GM23338 (cell line): ENCODE results near the gene CIAO1. TPM values are rescaled to one million over a fixed set of nuclear protein-coding genes. Genes with fewer than 3 reads are reported as not detected.

Experiments
- ATAC-seq: fragments of 200-7000 bp; cut with Tn5 transposase; 3 replicates; pipeline ENCODE4 v1.9.1; 2020
- DNase-seq: peaks from one replicate; pipeline ENCODE4 v3.0.0-alpha.2; 2015; ENCODE audit warnings: low spot score
- H2AFZ ChIP-seq: fragments of 200-600 bp; sonication (generic); 2 replicates; pipeline ENCODE4 v1.8.0; 2016; ENCODE audit warnings: antibody characterized with exemption, mild to moderate bottlenecking, moderate library complexity
- H3F3A ChIP-seq: fragments of 200-600 bp; sonication (generic); replicated peaks from 2 replicates; pipeline ENCODE4 v1.8.0; 2017; ENCODE audit warnings: antibody characterized with exemption, mixed run types, low read depth
- H3K27ac ChIP-seq: fragments of 200-600 bp; sonication (generic); 2 replicates; pipeline ENCODE4 v1.6.1; 2016; ENCODE audit warnings: low read depth
- H3K27me3 ChIP-seq: fragments of 200-600 bp; sonication (generic); 2 replicates; pipeline ENCODE4 v1.8.0; 2016; ENCODE audit warnings: mild to moderate bottlenecking, mixed run types, moderate library complexity; ENCODE audit not compliant: insufficient read depth
- H3K36me3 ChIP-seq: fragments of 200-600 bp; sonication (generic); 2 replicates; pipeline ENCODE4 v1.8.0; 2016; ENCODE audit warnings: mild to moderate bottlenecking; ENCODE audit not compliant: insufficient read depth
- H3K4me1 ChIP-seq: fragments of 200-600 bp; sonication (generic); 2 replicates; pipeline ENCODE4 v1.8.0; 2016; ENCODE audit warnings: mild to moderate bottlenecking, moderate library complexity; ENCODE audit not compliant: insufficient read depth
- H3K4me2 ChIP-seq: fragments of 200-600 bp; sonication (generic); 2 replicates; pipeline ENCODE4 v1.7.1; 2017; ENCODE audit warnings: mixed run types
- H3K4me3 ChIP-seq: fragments of 200-600 bp; sonication (generic); 2 replicates; pipeline ENCODE4 v1.6.1; 2016; ENCODE audit warnings: mixed run types
- H3K79me2 ChIP-seq: fragments of 200-600 bp; sonication (generic); replicated peaks from 2 replicates; pipeline ENCODE4 v1.8.0; 2017; ENCODE audit warnings: mild to moderate bottlenecking; ENCODE audit not compliant: insufficient read depth
- H3K9me2 ChIP-seq: fragments of 200-600 bp; sonication (generic); 2 replicates; pipeline ENCODE4 v1.8.0; 2017; ENCODE audit not compliant: insufficient read depth
- H4K20me1 ChIP-seq: fragments of 200-600 bp; sonication (generic); replicated peaks from 2 replicates; pipeline ENCODE4 v1.8.0; 2017; ENCODE audit warnings: mild to moderate bottlenecking; ENCODE audit not compliant: insufficient read depth
- H3K27ac Mint-ChIP-seq: 2 replicates; pipeline ENCODE4 v1.8.0; 2020; ENCODE audit warnings: inconsistent platforms, mild to moderate bottlenecking, moderate library complexity, mixed read lengths
- H3K27me3 Mint-ChIP-seq: 3 replicates; pipeline ENCODE4 v1.8.0; 2022; ENCODE audit warnings: low read depth, mild to moderate bottlenecking, moderate library complexity, mixed read lengths, inconsistent platforms; ENCODE audit not compliant: insufficient read depth, poor library complexity
- H3K36me3 Mint-ChIP-seq: 3 replicates; pipeline ENCODE4 v1.8.0; 2021; ENCODE audit warnings: low read depth, mild to moderate bottlenecking, inconsistent platforms, moderate library complexity, mixed read lengths
- H3K4me1 Mint-ChIP-seq: 3 replicates; pipeline ENCODE4 v1.8.0; 2020; ENCODE audit warnings: mild to moderate bottlenecking, inconsistent platforms, mixed read lengths
- H3K4me3 Mint-ChIP-seq: 3 replicates; pipeline ENCODE4 v1.8.0; 2021; ENCODE audit warnings: moderate library complexity, mild to moderate bottlenecking, inconsistent platforms, mixed read lengths
- H3K9me3 Mint-ChIP-seq: 3 replicates; pipeline ENCODE4 v1.8.0; 2020; ENCODE audit warnings: moderate library complexity, mild to moderate bottlenecking, inconsistent platforms, mixed read lengths
- EZH2 ChIP-seq: fragments of 200-600 bp; sonication (generic); IDR thresholded peaks from one replicate; pipeline ENCODE4 v1.8.0; 2017; ENCODE audit warnings: antibody characterized with exemption, mild to moderate bottlenecking, low read depth; ENCODE audit not compliant: unreplicated experiment
- EZH2phosphoT487 ChIP-seq: fragments of 200-600 bp; sonication (generic); IDR thresholded peaks from one replicate; pipeline ENCODE4 v1.8.1; 2018; ENCODE audit warnings: antibody characterized with exemption; ENCODE audit not compliant: unreplicated experiment
- JUNB ChIP-seq: IDR thresholded peaks from one replicate; pipeline ENCODE4 v1.6.1; 2016; ENCODE audit warnings: antibody characterized with exemption; ENCODE audit not compliant: unreplicated experiment
- NANOG ChIP-seq: IDR thresholded peaks from 2 replicates; pipeline ENCODE4 v1.6.1; 2016; ENCODE audit warnings: antibody characterized with exemption, borderline replicate concordance
- REST ChIP-seq: IDR thresholded peaks from one replicate; pipeline ENCODE4 v1.6.1; 2018; ENCODE audit warnings: antibody characterized with exemption; ENCODE audit not compliant: unreplicated experiment
- STAT1 ChIP-seq: IDR thresholded peaks from one replicate; pipeline ENCODE4 v1.6.1; 2016; ENCODE audit warnings: antibody characterized with exemption; ENCODE audit not compliant: unreplicated experiment
- ZNF114 ChIP-seq: fragments of 250-450 bp; sonication (Bioruptor Pico); IDR thresholded peaks from 2 replicates; pipeline ENCODE4 v1.5.0; 2020; ENCODE audit warnings: mild to moderate bottlenecking, moderate library complexity
- ZNF331 ChIP-seq: fragments of 250-450 bp; sonication (Bioruptor Pico); IDR thresholded peaks from 2 replicates; pipeline ENCODE4 v1.5.0; 2020; ENCODE audit warnings: low read depth, mild to moderate bottlenecking, moderate library complexity
- polyA plus RNA-seq: library from polyadenylated mRNA; unstranded; fragments of >200 nt; fragmentation: Nextera tagmentation; extraction: Ambion mirVana; gene quantifications from 2 replicates; pipeline ENCODE4 v1.2.1, GENCODE V29; 2016
- total RNA-seq: library from RNA; depleted of rRNA; stranded (reverse); fragments of >200 nt; shearing (Covaris generic); gene quantifications from 2 replicates; pipeline ENCODE4 v1.2.3, GENCODE V29; 2014
- TF ChIP-seq, protein P1 (sequence below), 2 experiments: fragments of 200-600 bp in 1 of 2; sonication (generic) in 1 of 2; conservative IDR thresholded peaks; 2 replicates each; pipeline versions ENCODE4 v1.5.1 to v1.6.1; 2016 to 2017; ENCODE audit warnings: antibody characterized with exemption in 2 of 2, low read depth in 2 of 2, mild to moderate bottlenecking in 2 of 2, moderate library complexity in 1 of 2
- TF ChIP-seq, protein P2 (sequence below): fragments of 250-450 bp; sonication (Bioruptor Pico); IDR thresholded peaks from 2 replicates; pipeline ENCODE4 v1.5.0; 2020; ENCODE audit warnings: mild to moderate bottlenecking, moderate library complexity

Gene CIAO1
- total and polyA plus RNA-seq, 2 experiments from 2014 or later, result 48.8 to 119 TPM

DNA sequence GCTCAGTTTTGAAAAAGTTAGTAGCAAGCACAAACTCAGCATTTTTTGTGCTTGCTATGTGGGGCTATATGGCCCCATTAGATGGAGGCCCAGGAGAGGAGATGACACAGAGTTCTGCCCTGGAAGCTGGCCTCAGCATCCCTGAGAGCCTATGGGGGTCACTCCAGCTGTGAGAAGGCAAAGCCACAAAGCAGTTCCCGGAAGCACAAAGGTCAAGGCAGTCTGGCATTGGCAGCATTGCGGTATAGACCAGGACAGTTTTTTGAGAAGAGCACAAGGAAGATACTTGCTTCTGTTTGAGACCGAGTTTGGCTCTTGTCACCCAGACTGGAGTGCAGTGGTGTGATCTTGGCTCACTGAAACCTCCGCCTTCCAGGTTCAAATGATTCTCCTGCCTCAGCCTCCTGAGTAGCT, 51.6 kb downstream of the CIAO1 start:
- Histone ChIP-seq H3K79me2 (no peaks in the 10 kb centered on the region), H3K4me2 (no peak overlapping the region), H3K27me3 (peaks cover 41% of the 10 kb centered on the region), H2AFZ (no peak overlapping the region), H3K27ac (no peak overlapping the region), H3K4me3 (no peak overlapping the region), H3K4me1 (0 out of 2 replicates have a peak, but pooled peaks cover 8% of the 10 kb centered on the region), H4K20me1 (no peaks in the 10 kb centered on the region), H3F3A (peaks cover 8% of the 10 kb centered on the region; the same call in 1 of the 2 replicates), H3K36me3 (no peaks in the 10 kb centered on the region; the same call in 1 of the 2 replicates), H3K9me2 (no peaks in the 10 kb centered on the region)
- TF ChIP-seq JUNB (no peak), STAT1 (no peak), EZH2 (no peak)
- DNase-seq (no peak), ATAC-seq (no peak)
- H3K9me3 Mint-ChIP-seq, result no peaks in the 10 kb centered on the region; the same call in 2 of the 3 replicates
- H3K36me3 Mint-ChIP-seq, result no peaks in the 10 kb centered on the region
- H3K27ac Mint-ChIP-seq, result no peak overlapping the region
- H3K4me1 Mint-ChIP-seq, result peaks cover 7% of the 10 kb centered on the region; the same call in 2 of the 3 replicates
- peaks cover 33% of the 10 kb centered on the region for H3K27me3 Mint-ChIP-seq
- H3K4me3 Mint-ChIP-seq, result no peak overlapping the region

GRCh38 chr2:96318723-96319122, 52.7 kb downstream of the CIAO1 start:
- no peaks in the 10 kb centered on the region; the same call in 1 of the 2 replicates for H3K36me3 ChIP-seq
- no peaks in the 10 kb centered on the region for H3K9me2 ChIP-seq
- H3K9me3 Mint-ChIP-seq, result no peaks in the 10 kb centered on the region; the same call in 2 of the 3 replicates
- 0 out of 2 replicates have a peak, but pooled peaks cover 8% of the 10 kb centered on the region for H3K4me1 ChIP-seq
- no peak overlapping the region for H3K4me3 ChIP-seq
- no peak overlapping the region for H3K27ac Mint-ChIP-seq
- H3K79me2 ChIP-seq, result no peaks in the 10 kb centered on the region
- TF ChIP-seq NANOG (no peak), EZH2phosphoT487 (no peak), ZNF114 (CRISPR knock-in tag) (no peak), JUNB (no peak), EZH2 (no peak), ZNF331 (no peak), STAT1 (no peak), REST (no peak)
- TF ChIP-seq, protein P1, sequence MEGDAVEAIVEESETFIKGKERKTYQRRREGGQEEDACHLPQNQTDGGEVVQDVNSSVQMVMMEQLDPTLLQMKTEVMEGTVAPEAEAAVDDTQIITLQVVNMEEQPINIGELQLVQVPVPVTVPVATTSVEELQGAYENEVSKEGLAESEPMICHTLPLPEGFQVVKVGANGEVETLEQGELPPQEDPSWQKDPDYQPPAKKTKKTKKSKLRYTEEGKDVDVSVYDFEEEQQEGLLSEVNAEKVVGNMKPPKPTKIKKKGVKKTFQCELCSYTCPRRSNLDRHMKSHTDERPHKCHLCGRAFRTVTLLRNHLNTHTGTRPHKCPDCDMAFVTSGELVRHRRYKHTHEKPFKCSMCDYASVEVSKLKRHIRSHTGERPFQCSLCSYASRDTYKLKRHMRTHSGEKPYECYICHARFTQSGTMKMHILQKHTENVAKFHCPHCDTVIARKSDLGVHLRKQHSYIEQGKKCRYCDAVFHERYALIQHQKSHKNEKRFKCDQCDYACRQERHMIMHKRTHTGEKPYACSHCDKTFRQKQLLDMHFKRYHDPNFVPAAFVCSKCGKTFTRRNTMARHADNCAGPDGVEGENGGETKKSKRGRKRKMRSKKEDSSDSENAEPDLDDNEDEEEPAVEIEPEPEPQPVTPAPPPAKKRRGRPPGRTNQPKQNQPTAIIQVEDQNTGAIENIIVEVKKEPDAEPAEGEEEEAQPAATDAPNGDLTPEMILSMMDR (conservative IDR thresholded peaks at IDR 0.05; ENCODE audit: low read depth in 2 of 2), result no peak
- TF ChIP-seq, protein P2, sequence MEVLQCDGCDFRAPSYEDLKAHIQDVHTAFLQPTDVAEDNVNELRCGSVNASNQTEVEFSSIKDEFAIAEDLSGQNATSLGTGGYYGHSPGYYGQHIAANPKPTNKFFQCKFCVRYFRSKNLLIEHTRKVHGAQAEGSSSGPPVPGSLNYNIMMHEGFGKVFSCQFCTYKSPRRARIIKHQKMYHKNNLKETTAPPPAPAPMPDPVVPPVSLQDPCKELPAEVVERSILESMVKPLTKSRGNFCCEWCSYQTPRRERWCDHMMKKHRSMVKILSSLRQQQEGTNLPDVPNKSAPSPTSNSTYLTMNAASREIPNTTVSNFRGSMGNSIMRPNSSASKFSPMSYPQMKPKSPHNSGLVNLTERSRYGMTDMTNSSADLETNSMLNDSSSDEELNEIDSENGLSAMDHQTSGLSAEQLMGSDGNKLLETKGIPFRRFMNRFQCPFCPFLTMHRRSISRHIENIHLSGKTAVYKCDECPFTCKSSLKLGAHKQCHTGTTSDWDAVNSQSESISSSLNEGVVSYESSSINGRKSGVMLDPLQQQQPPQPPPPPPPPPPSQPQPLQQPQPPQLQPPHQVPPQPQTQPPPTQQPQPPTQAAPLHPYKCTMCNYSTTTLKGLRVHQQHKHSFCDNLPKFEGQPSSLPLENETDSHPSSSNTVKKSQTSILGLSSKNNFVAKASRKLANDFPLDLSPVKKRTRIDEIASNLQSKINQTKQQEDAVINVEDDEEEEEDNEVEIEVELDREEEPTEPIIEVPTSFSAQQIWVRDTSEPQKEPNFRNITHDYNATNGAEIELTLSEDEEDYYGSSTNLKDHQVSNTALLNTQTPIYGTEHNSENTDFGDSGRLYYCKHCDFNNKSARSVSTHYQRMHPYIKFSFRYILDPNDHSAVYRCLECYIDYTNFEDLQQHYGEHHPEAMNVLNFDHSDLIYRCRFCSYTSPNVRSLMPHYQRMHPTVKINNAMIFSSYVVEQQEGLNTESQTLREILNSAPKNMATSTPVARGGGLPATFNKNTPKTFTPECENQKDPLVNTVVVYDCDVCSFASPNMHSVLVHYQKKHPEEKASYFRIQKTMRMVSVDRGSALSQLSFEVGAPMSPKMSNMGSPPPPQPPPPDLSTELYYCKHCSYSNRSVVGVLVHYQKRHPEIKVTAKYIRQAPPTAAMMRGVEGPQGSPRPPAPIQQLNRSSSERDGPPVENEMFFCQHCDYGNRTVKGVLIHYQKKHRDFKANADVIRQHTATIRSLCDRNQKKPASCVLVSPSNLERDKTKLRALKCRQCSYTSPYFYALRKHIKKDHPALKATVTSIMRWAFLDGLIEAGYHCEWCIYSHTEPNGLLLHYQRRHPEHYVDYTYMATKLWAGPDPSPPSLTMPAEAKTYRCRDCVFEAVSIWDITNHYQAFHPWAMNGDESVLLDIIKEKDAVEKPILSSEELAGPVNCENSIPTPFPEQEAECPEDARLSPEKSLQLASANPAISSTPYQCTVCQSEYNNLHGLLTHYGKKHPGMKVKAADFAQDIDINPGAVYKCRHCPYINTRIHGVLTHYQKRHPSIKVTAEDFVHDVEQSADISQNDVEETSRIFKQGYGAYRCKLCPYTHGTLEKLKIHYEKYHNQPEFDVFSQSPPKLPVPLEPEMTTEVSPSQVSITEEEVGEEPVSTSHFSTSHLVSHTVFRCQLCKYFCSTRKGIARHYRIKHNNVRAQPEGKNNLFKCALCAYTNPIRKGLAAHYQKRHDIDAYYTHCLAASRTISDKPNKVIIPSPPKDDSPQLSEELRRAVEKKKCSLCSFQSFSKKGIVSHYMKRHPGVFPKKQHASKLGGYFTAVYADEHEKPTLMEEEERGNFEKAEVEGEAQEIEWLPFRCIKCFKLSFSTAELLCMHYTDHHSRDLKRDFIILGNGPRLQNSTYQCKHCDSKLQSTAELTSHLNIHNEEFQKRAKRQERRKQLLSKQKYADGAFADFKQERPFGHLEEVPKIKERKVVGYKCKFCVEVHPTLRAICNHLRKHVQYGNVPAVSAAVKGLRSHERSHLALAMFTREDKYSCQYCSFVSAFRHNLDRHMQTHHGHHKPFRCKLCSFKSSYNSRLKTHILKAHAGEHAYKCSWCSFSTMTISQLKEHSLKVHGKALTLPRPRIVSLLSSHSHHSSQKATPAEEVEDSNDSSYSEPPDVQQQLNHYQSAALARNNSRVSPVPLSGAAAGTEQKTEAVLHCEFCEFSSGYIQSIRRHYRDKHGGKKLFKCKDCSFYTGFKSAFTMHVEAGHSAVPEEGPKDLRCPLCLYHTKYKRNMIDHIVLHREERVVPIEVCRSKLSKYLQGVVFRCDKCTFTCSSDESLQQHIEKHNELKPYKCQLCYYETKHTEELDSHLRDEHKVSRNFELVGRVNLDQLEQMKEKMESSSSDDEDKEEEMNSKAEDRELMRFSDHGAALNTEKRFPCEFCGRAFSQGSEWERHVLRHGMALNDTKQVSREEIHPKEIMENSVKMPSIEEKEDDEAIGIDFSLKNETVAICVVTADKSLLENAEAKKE (CRISPR knock-in tag), result no peak
- H3K4me2 ChIP-seq, result no peak overlapping the region
- peaks cover 52% of the 10 kb centered on the region for H3K27me3 ChIP-seq
- DNase-seq, result no peak
- H3K4me3 Mint-ChIP-seq, result no peak overlapping the region
- no peak for ATAC-seq
- peaks cover 8% of the 10 kb centered on the region; the same call in 1 of the 2 replicates for H3F3A ChIP-seq
- peaks cover 41% of the 10 kb centered on the region for H3K27me3 Mint-ChIP-seq
- H2AFZ ChIP-seq, result no peak overlapping the region
- H3K4me1 Mint-ChIP-seq, result peaks cover 7% of the 10 kb centered on the region; the same call in 2 of the 3 replicates
- no peaks in the 10 kb centered on the region for H3K36me3 Mint-ChIP-seq
- no peaks in the 10 kb centered on the region for H4K20me1 ChIP-seq
- no peak overlapping the region for H3K27ac ChIP-seq
